HG03442 (cell line): Measurements from ENCODE around the gene OLFML1.

ENCODE experiments used
- ATAC-seq: cut with Tn5 transposase; IDR thresholded peaks from one replicate; pipeline ENCODE4 v1.9.1; 2021; ENCODE audit warnings: mild to moderate bottlenecking, moderate library complexity; ENCODE audit not compliant: unreplicated experiment

Gene OLFML1

GRCh38 chr11:7485186-7486097 lies at the start of gene OLFML1:
TSS of gene OLFML1 (plus strand) at chr11:7485506. CDS start at chr11:7485876, 370 bp downstream.
- no peak for ATAC-seq

GRCh38 chr11:7436146-7436545 lies 49.2 kb upstream of the OLFML1 start:
- ATAC-seq = no peak

GRCh38 chr11:7436657-7437056 lies 48.6 kb upstream of the OLFML1 start:
- ATAC-seq = peak; percentile 80

GRCh38 chr11:7437696-7438095 lies 47.6 kb upstream of the OLFML1 start:
- no peak for ATAC-seq

- ATAC-seq = no peak
Measured at GRCh38 chr11:7439746-7440320, 45.5 kb upstream of the OLFML1 start.

- peak; percentile 94 for ATAC-seq
Measured at GRCh38 chr11:7442588-7443215, 42.6 kb upstream of the OLFML1 start.

GRCh38 chr11:7444091-7444981 lies 41.0 kb upstream of the OLFML1 start:
- ATAC-seq = no peak

GRCh38 chr11:7445564-7445963 lies 39.7 kb upstream of the OLFML1 start:
- no peak for ATAC-seq

- no peak for ATAC-seq
Measured at GRCh38 chr11:7448201-7448600, 37.1 kb upstream of the OLFML1 start.

GRCh38 chr11:7449211-7449840 lies 36.0 kb upstream of the OLFML1 start:
- no peak for ATAC-seq

GRCh38 chr11:7449841-7450214 lies 35.5 kb upstream of the OLFML1 start:
- ATAC-seq = no peak

- no peak for ATAC-seq
Measured at GRCh38 chr11:7450836-7451235, 34.5 kb upstream of the OLFML1 start.

GRCh38 chr11:7451520-7451919 lies 33.8 kb upstream of the OLFML1 start:
- no peak for ATAC-seq

GRCh38 chr11:7451952-7452494 lies 33.3 kb upstream of the OLFML1 start:
- no peak for ATAC-seq

GRCh38 chr11:7454854-7455253 lies 30.5 kb upstream of the OLFML1 start:
- ATAC-seq = no peak

- ATAC-seq = no peak
Measured at GRCh38 chr11:7457211-7457610, 28.1 kb upstream of the OLFML1 start.

GRCh38 chr11:7462706-7463105 lies 22.6 kb upstream of the OLFML1 start:
- no peak for ATAC-seq

GRCh38 chr11:7467652-7468051 lies 17.7 kb upstream of the OLFML1 start:
- peak; percentile 88 for ATAC-seq

- ATAC-seq = no peak
Measured at GRCh38 chr11:7469351-7469865, 15.9 kb upstream of the OLFML1 start.

- ATAC-seq = no peak
Measured at GRCh38 chr11:7471071-7471470, 14.2 kb upstream of the OLFML1 start.
